Activated T-helper 1 cell treated with anti-CD3 and anti-CD28 coated beads, Interleukin-12 subunit alpha, Interleukin-12 subunit beta, Interleukin-2, Interleukin-4 antibody, amounts not matched to agents 30 ng/mL and 10 ng/mL and 1 ng/mL, durations not matched to agents 14 hours and 24 hours and 36 hours (primary cell): ENCODE results near the gene KNTC1. TPM values are rescaled to one million over a fixed set of nuclear protein-coding genes. Genes with fewer than 3 reads are reported as not detected.
"Not testable (repeated sequence)": the region's sequence is repeated elsewhere in the genome, so short reads cannot be mapped to it uniquely, and the experiment has no call there.

Experiments used
- DNase-seq: peaks from one replicate; pipeline ENCODE4 v3.0.0; 2021; ENCODE audit warnings: low spot score
- H3K27ac Mint-ChIP-seq: one replicate; pipeline ENCODE4 v1.8.0; 2021; ENCODE audit warnings: mild to moderate bottlenecking, mixed read lengths
- H3K27me3 Mint-ChIP-seq: one replicate; pipeline ENCODE4 v1.8.0; 2022; ENCODE audit warnings: mild to moderate bottlenecking, moderate library complexity, mixed read lengths; ENCODE audit not compliant: insufficient read depth
- H3K36me3 Mint-ChIP-seq: one replicate; pipeline ENCODE4 v1.8.0; 2021; ENCODE audit warnings: low read depth, mixed read lengths
- H3K4me1 Mint-ChIP-seq: one replicate; pipeline ENCODE4 v1.8.0; 2021; ENCODE audit warnings: low read depth, mixed read lengths
- H3K4me3 Mint-ChIP-seq: one replicate; pipeline ENCODE4 v1.8.0; 2021; ENCODE audit warnings: mild to moderate bottlenecking, moderate library complexity, mixed read lengths
- H3K9me3 Mint-ChIP-seq: one replicate; pipeline ENCODE4 v1.8.0; 2021; ENCODE audit warnings: mixed read lengths
- intact Hi-C: fragments of 100-400 bp; cut with micrococcal nuclease; formaldehyde crosslinking; loops from one replicate; pipeline ENCODE4 v1.15.1; 2024
- total RNA-seq: library from RNA; stranded (reverse); gene quantifications from 2 replicates; pipeline ENCODE4 v1.2.3, GENCODE V29; 2022

Gene KNTC1
- total RNA-seq, 1 donor from 2014 or later: 126 TPM

GRCh38 chr12:122590990-122591389 is 63.9 kb downstream of the KNTC1 start:
- DNase-seq: no peak
- intact Hi-C loops: no loop called here
- Mint-ChIP-seq H3K27ac (no peak overlapping the region), H3K4me1 (peaks cover 5% of the 10 kb centered on the region), H3K27me3 (no peaks in the 10 kb centered on the region), H3K4me3 (no peak overlapping the region), H3K36me3 (peaks cover 25% of the 10 kb centered on the region), H3K9me3 (no peaks in the 10 kb centered on the region)

- H3K27ac Mint-ChIP-seq, H3K4me3 Mint-ChIP-seq, H3K4me1 Mint-ChIP-seq, H3K9me3 Mint-ChIP-seq, DNase-seq, H3K27me3 Mint-ChIP-seq, intact Hi-C loops: not testable (repeated sequence)
- H3K36me3 Mint-ChIP-seq: peaks cover 22% of the 10 kb centered on the region
Observed at GRCh38 chr12:122591966-122592365, 64.9 kb downstream of the KNTC1 start.

GRCh38 chr12:122592543-122592942 is 65.5 kb downstream of the KNTC1 start:
- H3K9me3 Mint-ChIP-seq, H3K4me1 Mint-ChIP-seq, DNase-seq, H3K27me3 Mint-ChIP-seq, H3K4me3 Mint-ChIP-seq, intact Hi-C loops: not testable (repeated sequence)
- H3K27ac Mint-ChIP-seq: peak overlapping the region; percentile 31
- H3K36me3 Mint-ChIP-seq: peaks cover 24% of the 10 kb centered on the region

GRCh38 chr12:122593910-122594309 is 66.9 kb downstream of the KNTC1 start:
- H3K36me3 Mint-ChIP-seq: peaks cover 29% of the 10 kb centered on the region
- no peak for DNase-seq

GRCh38 chr12:122596838-122597237 is 69.8 kb downstream of the KNTC1 start:
- Mint-ChIP-seq H3K9me3 (no peaks in the 10 kb centered on the region), H3K27me3 (no peaks in the 10 kb centered on the region), H3K4me1 (peaks cover 5% of the 10 kb centered on the region), H3K27ac (no peak overlapping the region), H3K4me3 (no peak overlapping the region), H3K36me3 (peaks cover 23% of the 10 kb centered on the region)
- DNase-seq: no peak
- intact Hi-C loops: no loop called here

More at GRCh38 chr12:122593910-122594309, 66.9 kb downstream of the KNTC1 start:
- Mint-ChIP-seq H3K4me1 (peaks cover 5% of the 10 kb centered on the region), H3K4me3 (no peak overlapping the region), H3K9me3 (no peaks in the 10 kb centered on the region), H3K27ac (peak overlapping the region; percentile 15), H3K27me3 (no peaks in the 10 kb centered on the region)
- intact Hi-C loops: no loop called here

GRCh38 chr12:122602456-122602855 is 75.4 kb downstream of the KNTC1 start:
- Mint-ChIP-seq H3K4me1 (no peaks in the 10 kb centered on the region), H3K9me3 (no peaks in the 10 kb centered on the region), H3K27ac (no peak overlapping the region), H3K36me3 (peaks cover 27% of the 10 kb centered on the region), H3K27me3 (no peaks in the 10 kb centered on the region), H3K4me3 (no peak overlapping the region)
- no peak for DNase-seq
- intact Hi-C loops: no loop called here

GRCh38 chr12:122604993-122605392 is 77.9 kb downstream of the KNTC1 start:
- Mint-ChIP-seq H3K27ac (no peak overlapping the region), H3K4me3 (no peak overlapping the region), H3K9me3 (no peaks in the 10 kb centered on the region), H3K4me1 (no peaks in the 10 kb centered on the region), H3K27me3 (no peaks in the 10 kb centered on the region), H3K36me3 (peaks cover 23% of the 10 kb centered on the region)
- DNase-seq: no peak
- intact Hi-C loops: no loop called here

- no peak for DNase-seq
- Mint-ChIP-seq H3K4me3 (no peak overlapping the region), H3K27ac (no peak overlapping the region), H3K9me3 (no peaks in the 10 kb centered on the region), H3K36me3 (peaks cover 30% of the 10 kb centered on the region), H3K4me1 (no peaks in the 10 kb centered on the region), H3K27me3 (no peaks in the 10 kb centered on the region)
- intact Hi-C loops: no loop called here
Observed at GRCh38 chr12:122609732-122610131, 82.7 kb downstream of the KNTC1 start.

- H3K4me3 Mint-ChIP-seq: no peak overlapping the region
- intact Hi-C loops: no loop called here
- H3K36me3 Mint-ChIP-seq: peaks cover 33% of the 10 kb centered on the region
- DNase-seq: no peak
- H3K4me1 Mint-ChIP-seq: no peaks in the 10 kb centered on the region
- H3K9me3 Mint-ChIP-seq: no peaks in the 10 kb centered on the region
- H3K27ac Mint-ChIP-seq: no peak overlapping the region
- H3K27me3 Mint-ChIP-seq: no peaks in the 10 kb centered on the region
Observed at GRCh38 chr12:122610207-122610606, 83.2 kb downstream of the KNTC1 start.

- no peaks in the 10 kb centered on the region for H3K27me3 Mint-ChIP-seq
- intact Hi-C loops: no loop called here
- H3K27ac Mint-ChIP-seq: no peak overlapping the region
- no peak overlapping the region for H3K4me3 Mint-ChIP-seq
- no peaks in the 10 kb centered on the region for H3K9me3 Mint-ChIP-seq
- no peaks in the 10 kb centered on the region for H3K4me1 Mint-ChIP-seq
- H3K36me3 Mint-ChIP-seq: peaks cover 33% of the 10 kb centered on the region
- no peak for DNase-seq
Observed at GRCh38 chr12:122610911-122611310, 83.9 kb downstream of the KNTC1 start.

- no peaks in the 10 kb centered on the region for H3K9me3 Mint-ChIP-seq
- no peak for DNase-seq
- no peak overlapping the region for H3K4me3 Mint-ChIP-seq
- H3K27ac Mint-ChIP-seq: no peak overlapping the region
- intact Hi-C loops: no loop called here
- peaks cover 33% of the 10 kb centered on the region for H3K36me3 Mint-ChIP-seq
- H3K27me3 Mint-ChIP-seq: no peaks in the 10 kb centered on the region
- H3K4me1 Mint-ChIP-seq: no peaks in the 10 kb centered on the region
Observed at GRCh38 chr12:122614839-122615238, 87.8 kb downstream of the KNTC1 start.

- no peak for DNase-seq
- Mint-ChIP-seq H3K4me1 (no peaks in the 10 kb centered on the region), H3K4me3 (no peak overlapping the region), H3K9me3 (no peaks in the 10 kb centered on the region), H3K36me3 (peaks cover 36% of the 10 kb centered on the region), H3K27ac (no peak overlapping the region), H3K27me3 (no peaks in the 10 kb centered on the region)
- intact Hi-C loops: no loop called here
Observed at GRCh38 chr12:122615780-122616179, 88.7 kb downstream of the KNTC1 start.

GRCh38 chr12:122635471-122635870 is 108.4 kb downstream of the KNTC1 start:
- Mint-ChIP-seq H3K36me3 (peaks cover 6% of the 10 kb centered on the region), H3K27ac (no peak overlapping the region), H3K4me3 (no peak overlapping the region), H3K4me1 (peaks cover 11% of the 10 kb centered on the region), H3K27me3 (no peaks in the 10 kb centered on the region), H3K9me3 (no peaks in the 10 kb centered on the region)
- intact Hi-C loops: loop anchor here (5.0 to 10.0 kb wide), 2 partner anchors 142 to 329 kb away; partner anchors contain the start of gene ABCB9
- no peak for DNase-seq

GRCh38 chr12:122643207-122643805 is 116.3 kb downstream of the KNTC1 start:
- Mint-ChIP-seq H3K4me1 (peaks cover 16% of the 10 kb centered on the region), H3K27ac (no peak overlapping the region), H3K36me3 (peaks cover 6% of the 10 kb centered on the region), H3K27me3 (no peaks in the 10 kb centered on the region), H3K9me3 (no peaks in the 10 kb centered on the region), H3K4me3 (no peak overlapping the region)
- no peak for DNase-seq
- intact Hi-C loops: no loop called here
